Smooth muscle cell (in vitro differentiated cells): ENCODE results near the gene SH3RF1. TPM values are rescaled to one million over a fixed set of nuclear protein-coding genes. Genes with fewer than 3 reads are reported as not detected.

Source experiments
- DNase-seq: peaks from one replicate; lab custom pipeline; 2025; ENCODE audit not compliant: unreplicated experiment; lab: John Stamatoyannopoulos, UW
- H2AFZ ChIP-seq: fragments of 200-600 bp; sonication (generic); 2 replicates; pipeline ENCODE4 v1.6.0; 2016; ENCODE audit warnings: antibody characterized with exemption, low read depth, mild to moderate bottlenecking
- H3F3A ChIP-seq: fragments of 200-600 bp; sonication (generic); 2 replicates; pipeline ENCODE4 v1.6.0; 2017; ENCODE audit warnings: antibody characterized with exemption, low read depth
- H3K27ac ChIP-seq: fragments of 200-600 bp; sonication (generic); 2 replicates; pipeline ENCODE4 v1.5.1; 2016; ENCODE audit warnings: low read depth, mild to moderate bottlenecking
- H3K27me3 ChIP-seq: fragments of 200-600 bp; sonication (generic); 2 replicates; pipeline ENCODE4 v1.6.1; 2016; ENCODE audit warnings: low read depth, mild to moderate bottlenecking
- H3K36me3 ChIP-seq: fragments of 200-600 bp; sonication (generic); 2 replicates; pipeline ENCODE4 v1.5.1; 2016; ENCODE audit warnings: low read depth
- H3K4me1 ChIP-seq: fragments of 200-600 bp; sonication (generic); 2 replicates; pipeline ENCODE4 v1.5.1; 2016; ENCODE audit warnings: low read depth
- H3K4me2 ChIP-seq: fragments of 200-600 bp; sonication (generic); 2 replicates; pipeline ENCODE4 v1.6.0; 2016; ENCODE audit warnings: mild to moderate bottlenecking
- H3K4me3 ChIP-seq: fragments of 200-600 bp; sonication (generic); 2 replicates; pipeline ENCODE4 v1.5.1; 2016; ENCODE audit warnings: mild to moderate bottlenecking
- H3K79me2 ChIP-seq: fragments of 200-600 bp; sonication (generic); 2 replicates; pipeline ENCODE4 v1.6.0; 2016; ENCODE audit warnings: low read depth, mild to moderate bottlenecking
- H3K9ac ChIP-seq: fragments of 200-600 bp; sonication (generic); 2 replicates; pipeline ENCODE4 v1.6.0; 2016; ENCODE audit warnings: low read depth
- H3K9me3 ChIP-seq: fragments of 200-600 bp; sonication (generic); replicated peaks from 2 replicates; pipeline ENCODE4 v1.5.1; 2016; ENCODE audit warnings: low read depth
- H4K20me1 ChIP-seq: fragments of 200-600 bp; sonication (generic); 2 replicates; pipeline ENCODE4 v1.6.0; 2016; ENCODE audit warnings: low read depth
- CTCF ChIP-seq: fragments of 200-600 bp; sonication (generic); IDR thresholded peaks from 2 replicates; pipeline ENCODE4 v1.5.1; 2017; ENCODE audit warnings: borderline replicate concordance, mild to moderate bottlenecking, antibody characterized with exemption; ENCODE audit not compliant: insufficient read depth, poor library complexity, severe bottlenecking
- WGBS: methylation state at CpG from one replicate; pipeline ENCODE4 v1.1.7; 2016; ENCODE audit warnings: low lambda C conversion rate; 5-methylcytosine and 5-hydroxymethylcytosine counted together
- polyA plus RNA-seq: library from polyadenylated mRNA; unstranded; fragments of >200 nt; fragmentation: Nextera tagmentation; extraction: Ambion mirVana; gene quantifications from 2 replicates; pipeline ENCODE4 v1.2.1, GENCODE V29; 2016
- total RNA-seq: library from RNA; depleted of rRNA; stranded (reverse); fragments of >200 nt; gene quantifications from 2 replicates; pipeline ENCODE4 v1.2.3, GENCODE V29; 2014

The SH3RF1 gene
- total and polyA plus RNA-seq, 2 experiments from 2014 or later: 9.4 to 10.2 TPM

DNA sequence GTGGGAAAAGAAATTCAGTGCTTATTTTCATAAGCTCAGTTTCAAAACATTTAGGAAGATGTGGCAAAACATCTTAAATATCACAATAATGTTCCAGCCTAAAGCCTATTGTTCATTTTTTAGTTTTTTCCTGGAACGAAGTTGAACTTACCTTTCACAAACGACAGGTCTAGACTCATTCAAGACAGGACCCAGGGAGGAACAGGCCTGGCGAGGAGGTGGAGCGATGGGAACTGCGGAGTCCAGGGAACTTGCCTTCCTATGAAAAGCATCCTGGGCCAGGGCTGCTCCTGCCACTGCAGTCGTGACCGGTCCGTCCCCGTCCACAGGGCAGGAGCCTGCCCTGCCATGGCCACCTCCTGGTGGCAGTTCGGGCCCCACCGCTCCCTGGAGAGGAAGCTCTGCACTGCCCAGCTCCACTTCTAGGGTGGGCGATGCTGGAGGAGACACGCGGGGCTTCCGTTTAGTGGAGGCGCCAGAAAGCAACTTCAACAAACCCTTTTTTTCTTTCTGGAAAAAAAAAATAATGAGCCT lies 164.0 kb downstream of the SH3RF1 start:
- Histone ChIP-seq H3K27ac (no peak overlapping the region), H3K9me3 (no peaks in the 10 kb centered on the region), H4K20me1 (no peaks in the 10 kb centered on the region), H3K4me2 (no peak overlapping the region), H3K36me3 (peaks cover 5% of the 10 kb centered on the region), H3K79me2 (no peaks in the 10 kb centered on the region), H3K4me1 (peaks cover 18% of the 10 kb centered on the region), H3F3A (no peaks in the 10 kb centered on the region), H3K9ac (no peak overlapping the region), H3K27me3 (no peaks in the 10 kb centered on the region), H3K4me3 (no peak overlapping the region), H2AFZ (no peak overlapping the region)
- WGBS: 92% methylated on average over 16 of the region's 16 CpGs
- no peak for TF ChIP-seq CTCF
- no peak for DNase-seq

DNA sequence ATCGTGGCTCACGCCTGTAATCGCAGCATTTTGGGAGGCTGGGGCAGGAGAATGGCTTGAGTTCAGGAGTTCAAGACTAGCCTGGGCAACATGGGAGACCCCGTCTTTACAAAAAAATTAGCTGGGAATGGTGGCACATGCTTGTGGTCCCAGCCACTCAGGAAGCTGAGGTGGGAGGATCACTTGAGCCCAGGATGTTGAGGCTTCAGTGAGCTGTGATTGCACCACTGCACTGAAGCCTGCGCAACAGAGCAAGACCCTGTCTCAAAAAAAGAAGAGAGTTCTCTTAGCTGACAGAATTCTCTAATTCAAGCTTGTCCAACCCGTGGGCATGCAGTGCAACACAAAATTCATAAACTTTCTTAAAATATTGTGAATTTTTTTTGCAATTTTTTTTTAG lies 165.1 kb downstream of the SH3RF1 start:
- no peaks in the 10 kb centered on the region for H3F3A ChIP-seq
- no peak for DNase-seq
- no peaks in the 10 kb centered on the region for H3K79me2 ChIP-seq
- no peak overlapping the region for H2AFZ ChIP-seq
- H3K36me3 ChIP-seq: peaks cover 5% of the 10 kb centered on the region
- no peak overlapping the region for H3K9ac ChIP-seq
- H3K4me2 ChIP-seq: no peak overlapping the region
- no peaks in the 10 kb centered on the region for H3K27me3 ChIP-seq
- H3K4me1 ChIP-seq: peaks cover 30% of the 10 kb centered on the region
- TF ChIP-seq CTCF: no peak
- H4K20me1 ChIP-seq: no peaks in the 10 kb centered on the region
- no peaks in the 10 kb centered on the region for H3K9me3 ChIP-seq
- no peak overlapping the region for H3K4me3 ChIP-seq
- no peak overlapping the region for H3K27ac ChIP-seq
- 99% methylated on average over 6 of the region's 6 CpGs for WGBS

GRCh38 chr4:169103966-169104412 lies 166.8 kb downstream of the SH3RF1 start:
- H3K4me2 ChIP-seq: no peak overlapping the region
- WGBS: 54% methylated on average over 3 of the region's 3 CpGs
- no peaks in the 10 kb centered on the region for H3F3A ChIP-seq
- peaks cover 5% of the 10 kb centered on the region for H3K36me3 ChIP-seq
- H3K27me3 ChIP-seq: no peaks in the 10 kb centered on the region
- no peak for DNase-seq
- no peak for TF ChIP-seq CTCF
- no peak overlapping the region for H3K9ac ChIP-seq
- peaks cover 32% of the 10 kb centered on the region for H3K4me1 ChIP-seq
- H3K27ac ChIP-seq: no peak overlapping the region
- no peaks in the 10 kb centered on the region for H3K79me2 ChIP-seq
- H4K20me1 ChIP-seq: no peaks in the 10 kb centered on the region
- H3K4me3 ChIP-seq: no peak overlapping the region
- no peaks in the 10 kb centered on the region for H3K9me3 ChIP-seq
- no peak overlapping the region for H2AFZ ChIP-seq

DNA sequence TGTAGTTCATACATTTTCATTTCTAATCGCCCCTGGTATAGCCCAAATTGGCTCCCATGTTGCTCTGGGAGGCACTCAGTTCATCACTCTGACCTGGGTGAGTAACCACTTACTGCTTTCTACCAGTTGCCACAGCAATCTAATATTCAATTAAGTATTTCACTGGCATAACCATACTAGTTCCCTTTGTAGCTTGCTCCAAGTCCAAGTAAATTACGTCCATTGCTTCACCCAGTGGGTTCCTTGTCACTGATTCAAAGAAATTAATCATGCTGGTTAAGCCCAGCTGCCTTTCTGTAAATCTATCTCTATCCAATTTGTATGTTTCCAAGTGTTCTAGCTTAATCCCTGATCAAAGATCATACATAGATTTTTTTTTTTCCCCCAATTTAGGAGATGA lies 168.7 kb downstream of the SH3RF1 start:
- 95% methylated on average over 2 of the region's 2 CpGs for WGBS
- peaks cover 11% of the 10 kb centered on the region for H3K36me3 ChIP-seq
- no peak overlapping the region for H2AFZ ChIP-seq
- no peak overlapping the region for H3K4me3 ChIP-seq
- no peak overlapping the region for H3K27ac ChIP-seq
- H3K9ac ChIP-seq: no peak overlapping the region
- H4K20me1 ChIP-seq: no peaks in the 10 kb centered on the region
- no peaks in the 10 kb centered on the region for H3K27me3 ChIP-seq
- no peaks in the 10 kb centered on the region for H3K79me2 ChIP-seq
- H3K4me2 ChIP-seq: no peak overlapping the region
- H3F3A ChIP-seq: no peaks in the 10 kb centered on the region
- TF ChIP-seq CTCF: no peak
- H3K4me1 ChIP-seq: peaks cover 32% of the 10 kb centered on the region
- no peak for DNase-seq
- H3K9me3 ChIP-seq: no peaks in the 10 kb centered on the region
